Measurements from ENCODE around the gene TMEM117. TPM values are rescaled to one million over a fixed set of nuclear protein-coding genes. Genes with fewer than 3 reads are reported as not detected.
"Not testable (repeated sequence)": the region's sequence is repeated elsewhere in the genome, so short reads cannot be mapped to it uniquely, and the experiment has no call there.

Gene TMEM117
- total RNA-seq, 2 experiments from 2014 or later = 1.4 TPM

- Mint-ChIP-seq H3K27me3 (no peaks in the 10 kb centered on the region), H3K27ac (no peak overlapping the region), H3K4me3 (no peak overlapping the region), H3K36me3 (ENCODE audit: low read depth) (peaks cover 2% of the 10 kb centered on the region), H3K4me1 (peaks cover 18% of the 10 kb centered on the region), H3K9me3 (ENCODE audit: low read depth) (no peaks in the 10 kb centered on the region)
- no peak for ATAC-seq
- POLR2A ChIA-PET = no interaction called here
- intact Hi-C loops (cut with DNase I, micrococcal nuclease) = no loop called here
- no peak for DNase-seq
- CTCF ChIA-PET = interaction anchor here (0.5 to 0.8 kb wide), 2 partner anchors 8 to 1108 kb away, joined by 3 to 4 read pairs; no protein-coding TSS in a partner anchor
These were observed 5.4 kb downstream of the TMEM117 start for GRCh38 chr12:43841253-43841652.

DNA sequence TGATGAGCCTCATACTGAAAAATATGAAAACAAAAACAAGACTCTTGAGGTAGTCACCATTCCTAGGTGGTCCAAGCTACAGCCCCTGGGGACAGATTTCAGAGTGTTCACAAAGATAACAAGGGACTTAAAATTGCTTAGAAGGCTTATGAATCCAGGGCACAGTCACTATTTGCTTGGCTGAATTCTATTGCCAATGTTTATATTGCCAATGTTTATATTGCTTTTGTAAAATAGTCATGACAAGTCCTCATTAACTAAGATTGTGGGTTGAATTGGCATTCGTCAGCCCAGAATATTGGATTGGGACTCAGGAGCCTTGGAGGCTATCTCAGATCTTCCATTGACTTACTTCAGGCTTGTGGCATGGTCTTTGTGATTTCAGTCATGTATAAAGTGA, 6.4 kb downstream of the TMEM117 start:
- Mint-ChIP-seq H3K4me3 (no peak overlapping the region), H3K27me3 (no peaks in the 10 kb centered on the region), H3K9me3 (ENCODE audit: low read depth) (peaks cover 4% of the 10 kb centered on the region), H3K27ac (no peak overlapping the region), H3K4me1 (peaks cover 12% of the 10 kb centered on the region), H3K36me3 (ENCODE audit: low read depth) (peaks cover 9% of the 10 kb centered on the region)
- DNase-seq (no peak), ATAC-seq (no peak)
- intact Hi-C loops (cut with DNase I, micrococcal nuclease) = no loop called here
- CTCF ChIA-PET = no interaction called here
- POLR2A ChIA-PET = no interaction called here

GRCh38 chr12:43847425-43848225, 11.7 kb downstream of the TMEM117 start:
- peak; percentile 19 for ATAC-seq
- H3K9me3 Mint-ChIP-seq (ENCODE audit: low read depth) = peaks cover 11% of the 10 kb centered on the region
- H3K4me1 Mint-ChIP-seq; CTCF ChIA-PET; intact Hi-C loops (cut with DNase I, micrococcal nuclease); DNase-seq; H3K27ac Mint-ChIP-seq; H3K4me3 Mint-ChIP-seq; H3K27me3 Mint-ChIP-seq; POLR2A ChIA-PET: not testable (repeated sequence)
- peaks cover 16% of the 10 kb centered on the region for H3K36me3 Mint-ChIP-seq (ENCODE audit: low read depth)

- no peak for DNase-seq
- H3K4me3 Mint-ChIP-seq = no peak overlapping the region
- H3K27ac Mint-ChIP-seq = no peak overlapping the region
- no peak for ATAC-seq
- ChIA-PET CTCF (interaction anchor here (0.7 kb wide), 1 partner anchor 28 kb away, joined by 4 read pairs; no protein-coding TSS in a partner anchor), POLR2A (no interaction called here)
- peaks cover 11% of the 10 kb centered on the region for H3K9me3 Mint-ChIP-seq (ENCODE audit: low read depth)
- peaks cover 16% of the 10 kb centered on the region for H3K36me3 Mint-ChIP-seq (ENCODE audit: low read depth)
- peaks cover 2% of the 10 kb centered on the region for H3K4me1 Mint-ChIP-seq
- no peaks in the 10 kb centered on the region for H3K27me3 Mint-ChIP-seq
- intact Hi-C loops (cut with DNase I, micrococcal nuclease) = no loop called here
These were observed 12.3 kb downstream of the TMEM117 start for GRCh38 chr12:43848226-43848507.

- Mint-ChIP-seq H3K9me3 (ENCODE audit: low read depth) (peaks cover 11% of the 10 kb centered on the region), H3K27ac (no peak overlapping the region), H3K4me1 (peaks cover 2% of the 10 kb centered on the region), H3K27me3 (no peaks in the 10 kb centered on the region), H3K36me3 (ENCODE audit: low read depth) (peaks cover 16% of the 10 kb centered on the region), H3K4me3 (no peak overlapping the region)
- DNase-seq (no peak), ATAC-seq (no peak)
- CTCF ChIA-PET = interaction anchor here (0.7 kb wide), 1 partner anchor 28 kb away, joined by 4 read pairs; no protein-coding TSS in a partner anchor
- POLR2A ChIA-PET = no interaction called here
- intact Hi-C loops (cut with DNase I, micrococcal nuclease) = no loop called here
These were observed 12.9 kb downstream of the TMEM117 start for GRCh38 chr12:43848786-43849185.

DNA sequence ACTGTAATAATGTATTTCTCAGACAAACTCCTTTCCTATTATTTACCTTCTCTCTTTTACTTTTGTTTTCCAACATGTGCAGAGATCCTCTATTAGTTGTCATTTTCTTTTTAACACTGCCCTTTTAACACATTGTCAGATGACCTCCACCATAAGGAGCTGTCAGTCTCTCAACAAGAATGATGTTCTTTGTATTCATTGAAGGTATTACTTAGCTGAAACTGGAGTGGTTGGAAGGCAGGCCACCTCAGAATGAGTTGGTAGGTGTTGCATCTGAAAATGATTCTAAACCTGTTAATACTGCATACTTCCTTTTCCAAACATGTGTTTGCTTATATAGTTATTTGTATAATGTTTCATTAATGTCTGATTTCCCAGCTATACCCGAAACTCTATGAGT, 16.9 kb downstream of the TMEM117 start:
- no peaks in the 10 kb centered on the region for H3K27me3 Mint-ChIP-seq
- DNase-seq (no peak), ATAC-seq (no peak)
- no peak overlapping the region for H3K27ac Mint-ChIP-seq
- ChIA-PET CTCF (interaction anchor here (1.8 kb wide), 1 partner anchor 19 kb away, joined by 5 read pairs; no protein-coding TSS in a partner anchor), POLR2A (no interaction called here)
- intact Hi-C loops (cut with DNase I, micrococcal nuclease) = no loop called here
- H3K36me3 Mint-ChIP-seq (ENCODE audit: low read depth) = peaks cover 2% of the 10 kb centered on the region
- peaks cover 2% of the 10 kb centered on the region for H3K9me3 Mint-ChIP-seq (ENCODE audit: low read depth)
- H3K4me1 Mint-ChIP-seq = no peaks in the 10 kb centered on the region
- H3K4me3 Mint-ChIP-seq = no peak overlapping the region

DNA sequence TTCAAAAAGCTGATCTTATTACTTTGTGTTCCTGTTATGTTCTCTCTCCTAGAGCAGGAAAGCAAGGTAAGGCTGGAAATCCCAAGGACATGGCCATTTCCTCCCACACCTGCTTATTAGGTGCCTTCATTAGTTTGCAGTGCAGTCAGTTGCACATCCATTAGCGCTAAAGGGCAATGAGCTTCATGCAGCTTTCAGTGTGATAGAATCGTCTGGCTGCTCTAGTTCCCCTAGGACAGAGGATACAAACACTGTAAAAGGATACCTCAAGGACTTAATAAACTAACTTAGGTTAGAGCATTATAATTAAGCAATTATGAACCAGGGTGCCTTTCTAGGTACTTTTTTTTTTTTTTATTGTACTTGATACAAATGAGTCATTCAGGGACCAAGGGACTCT, 21.1 kb downstream of the TMEM117 start:
- ATAC-seq (no peak), DNase-seq (no peak)
- Mint-ChIP-seq H3K36me3 (ENCODE audit: low read depth) (no peaks in the 10 kb centered on the region), H3K4me3 (no peak overlapping the region), H3K9me3 (ENCODE audit: low read depth) (no peaks in the 10 kb centered on the region), H3K4me1 (no peaks in the 10 kb centered on the region), H3K27ac (no peak overlapping the region), H3K27me3 (no peaks in the 10 kb centered on the region)
- ChIA-PET POLR2A (no interaction called here), CTCF (interaction anchor here (0.6 kb wide), 1 partner anchor 11 kb away, joined by 4 read pairs; no protein-coding TSS in a partner anchor)
- intact Hi-C loops (cut with DNase I, micrococcal nuclease) = no loop called here

DNA sequence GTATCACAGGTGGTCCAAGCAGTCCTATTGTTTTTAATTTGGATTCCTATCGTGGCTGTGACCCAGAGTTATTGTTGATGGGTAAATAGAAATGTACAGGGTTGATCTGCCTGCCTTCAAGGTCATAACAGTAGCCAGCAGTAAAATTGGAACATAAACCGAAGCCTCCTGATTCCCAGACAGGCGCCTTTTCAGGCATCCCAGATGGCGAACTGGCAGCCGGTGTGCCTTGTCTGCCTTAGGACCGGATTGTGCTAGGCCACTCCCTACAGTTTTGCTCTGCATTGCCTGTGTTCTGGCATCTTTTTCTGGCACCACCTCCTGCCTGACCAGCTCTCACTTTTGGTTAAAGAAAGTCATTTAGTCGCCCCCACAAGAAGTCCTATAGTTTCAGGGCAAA, 22.2 kb downstream of the TMEM117 start:
- no peak for DNase-seq
- ChIA-PET CTCF (no interaction called here), POLR2A (no interaction called here)
- H3K27ac Mint-ChIP-seq = no peak overlapping the region
- no peaks in the 10 kb centered on the region for H3K36me3 Mint-ChIP-seq (ENCODE audit: low read depth)
- H3K4me1 Mint-ChIP-seq = no peaks in the 10 kb centered on the region
- H3K27me3 Mint-ChIP-seq = no peaks in the 10 kb centered on the region
- ATAC-seq = no peak
- H3K4me3 Mint-ChIP-seq = no peak overlapping the region
- intact Hi-C loops (cut with DNase I, micrococcal nuclease) = no loop called here
- H3K9me3 Mint-ChIP-seq (ENCODE audit: low read depth) = no peaks in the 10 kb centered on the region

- H3K4me3 Mint-ChIP-seq = no peak overlapping the region
- no peaks in the 10 kb centered on the region for H3K4me1 Mint-ChIP-seq
- H3K27ac Mint-ChIP-seq = no peak overlapping the region
- no peak for ATAC-seq
- intact Hi-C loops (cut with DNase I, micrococcal nuclease) = no loop called here
- ChIA-PET POLR2A (no interaction called here), CTCF (interaction anchor here (0.6 kb wide), 1 partner anchor 9 kb away, joined by 3 read pairs; no protein-coding TSS in a partner anchor)
- no peak for DNase-seq
- no peaks in the 10 kb centered on the region for H3K27me3 Mint-ChIP-seq
- no peaks in the 10 kb centered on the region for H3K9me3 Mint-ChIP-seq (ENCODE audit: low read depth)
- H3K36me3 Mint-ChIP-seq (ENCODE audit: low read depth) = no peaks in the 10 kb centered on the region
These were observed 23.1 kb downstream of the TMEM117 start for GRCh38 chr12:43858991-43859390.

GRCh38 chr12:43861015-43861839, 25.3 kb downstream of the TMEM117 start:
- ChIA-PET POLR2A (no interaction called here), CTCF (interaction anchor here (0.6 to 2.9 kb wide), 4 partner anchors 11 to 80 kb away, joined by 3 to 9 read pairs (median 4); no protein-coding TSS in a partner anchor)
- ATAC-seq (no peak), DNase-seq (no peak)
- H3K4me3 Mint-ChIP-seq = no peak overlapping the region
- H3K36me3 Mint-ChIP-seq (ENCODE audit: low read depth) = peaks cover 2% of the 10 kb centered on the region
- no peaks in the 10 kb centered on the region for H3K4me1 Mint-ChIP-seq
- intact Hi-C loops (cut with DNase I, micrococcal nuclease) = no loop called here
- H3K27ac Mint-ChIP-seq = no peak overlapping the region
- H3K9me3 Mint-ChIP-seq (ENCODE audit: low read depth) = no peaks in the 10 kb centered on the region
- H3K27me3 Mint-ChIP-seq = no peaks in the 10 kb centered on the region

GRCh38 chr12:43861840-43862150, 25.9 kb downstream of the TMEM117 start:
- Mint-ChIP-seq H3K36me3 (ENCODE audit: low read depth) (peaks cover 2% of the 10 kb centered on the region), H3K27ac (no peak overlapping the region), H3K4me1 (no peaks in the 10 kb centered on the region), H3K9me3 (ENCODE audit: low read depth) (no peaks in the 10 kb centered on the region), H3K4me3 (no peak overlapping the region), H3K27me3 (no peaks in the 10 kb centered on the region)
- no peak for DNase-seq
- no peak for ATAC-seq
- ChIA-PET POLR2A (no interaction called here), CTCF (interaction anchor here (1.9 to 2.9 kb wide), 2 partner anchors 10 to 21 kb away, joined by 4 to 9 read pairs; no protein-coding TSS in a partner anchor)
- intact Hi-C loops (cut with DNase I, micrococcal nuclease) = no loop called here

Measured in activated CD4-positive, alpha-beta T cell treated with anti-CD3 and anti-CD28 coated beads for 36 hours (primary cell).